Subcutaneous preadipocyte (primary cell): ENCODE data around the gene ABI3BP. TPM values are rescaled to one million over a fixed set of nuclear protein-coding genes. Genes with fewer than 3 reads are reported as not detected.

Experiments
- small RNA-seq: library from RNA; depleted of rRNA; stranded (forward); fragments of <200 nt; gene quantifications from one replicate; pipeline ENCODE3, GENCODE V24; 2012
- total RNA-seq: library from RNA; depleted of rRNA; stranded (reverse); fragments of >200 nt; gene quantifications from 2 replicates; pipeline ENCODE4 v1.2.3, GENCODE V29; 2012

ABI3BP gene
- total RNA-seq = 74.2 and 93.6 TPM in 2 replicates

GRCh38 chr3:100993309-100993708 is at the start of gene ABI3BP:
ABI3BP (minus strand) TSS chr3:100993421; CDS start chr3:100993384, 37 bp downstream.

GRCh38 chr3:100708989-100709841 is 284.0 kb downstream of the ABI3BP start, which contains the start of gene TFG:
TFG (plus strand) TSS chr3:100709494; CDS start chr3:100713686, 4,192 bp downstream.

Small RNA genes within 50 kb of the gene (small RNA-seq; reads per million reads assigned to genes)
- gene RNU6-865P = not detected
